HG03095 (cell line): ENCODE measurements around the gene OR4N2.
"Not testable (repeated sequence)": the region's sequence is repeated elsewhere in the genome, so short reads cannot be mapped to it uniquely, and the experiment has no call there.

Experiments
- ATAC-seq: cut with Tn5 transposase; IDR thresholded peaks from one replicate; pipeline ENCODE4 v1.9.1; 2021; ENCODE audit warnings: moderate library complexity; ENCODE audit not compliant: unreplicated experiment

Gene OR4N2, protein sequence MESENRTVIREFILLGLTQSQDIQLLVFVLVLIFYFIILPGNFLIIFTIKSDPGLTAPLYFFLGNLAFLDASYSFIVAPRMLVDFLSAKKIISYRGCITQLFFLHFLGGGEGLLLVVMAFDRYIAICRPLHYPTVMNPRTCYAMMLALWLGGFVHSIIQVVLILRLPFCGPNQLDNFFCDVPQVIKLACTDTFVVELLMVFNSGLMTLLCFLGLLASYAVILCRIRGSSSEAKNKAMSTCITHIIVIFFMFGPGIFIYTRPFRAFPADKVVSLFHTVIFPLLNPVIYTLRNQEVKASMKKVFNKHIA

DNA sequence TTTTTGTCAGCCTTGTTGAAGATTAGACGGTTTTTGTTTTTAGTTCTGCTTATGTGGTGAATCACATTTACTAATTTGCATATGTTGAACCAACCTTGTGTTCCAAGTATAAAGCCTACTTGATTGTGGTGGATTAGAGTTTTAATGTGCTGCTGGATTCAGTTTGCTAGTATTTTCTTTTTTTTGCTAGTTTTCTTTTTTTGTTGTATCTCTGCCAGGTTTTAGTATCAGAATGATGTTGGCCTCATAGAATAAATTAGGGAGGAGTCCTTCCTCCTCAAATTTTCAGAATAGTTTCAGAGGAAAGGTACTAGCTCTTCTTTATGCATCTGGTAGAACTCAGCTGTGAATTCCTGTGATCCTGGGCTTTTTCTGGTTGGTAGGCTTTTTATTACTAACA lies at the start of gene OR4N2:
Gene OR4N2, plus strand, starts transcription at position 301 of the 400 bp plus-strand sequence. CDS start 23,679 bp downstream, outside the sequence.
- ATAC-seq, result not testable (repeated sequence)

DNA sequence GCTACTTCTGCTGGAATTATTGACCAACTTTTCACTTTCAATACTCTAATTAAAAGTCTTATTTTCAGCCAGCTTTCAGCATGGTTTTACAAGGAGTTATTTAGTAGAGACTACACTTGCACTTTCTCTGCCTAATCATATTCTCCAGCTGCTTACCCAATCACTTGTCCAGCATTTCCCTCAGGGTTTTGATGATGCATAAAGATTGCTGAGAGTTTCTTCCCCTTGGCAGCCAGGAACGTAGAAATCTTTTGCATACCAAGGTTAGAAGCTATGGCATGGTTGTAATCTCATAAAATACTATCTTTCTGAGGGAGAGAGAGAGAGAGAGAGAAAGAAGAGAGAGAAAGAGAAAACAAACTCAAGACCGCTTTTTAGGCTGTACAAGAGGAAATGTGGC lies 49.4 kb upstream of the OR4N2 start:
- no peak for ATAC-seq

DNA sequence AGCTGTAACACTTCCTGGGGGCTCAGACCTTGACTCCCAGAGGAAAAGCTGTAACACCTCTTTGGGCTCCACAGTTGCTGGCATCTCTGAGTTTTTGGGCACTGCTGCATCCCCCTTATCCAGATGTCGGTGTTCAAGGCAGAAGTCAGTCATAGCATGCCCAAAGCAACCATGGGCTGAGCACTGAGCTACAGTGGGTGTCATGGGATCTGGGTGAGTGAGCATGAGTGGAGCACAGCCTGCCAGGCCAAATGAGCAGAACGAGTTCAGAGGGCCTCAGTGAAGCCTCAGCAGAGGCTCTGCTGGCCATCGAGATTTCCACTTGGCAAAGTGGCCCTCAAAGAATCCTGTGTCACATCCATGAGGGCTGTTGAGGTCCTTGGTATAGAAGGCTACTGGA lies 32.1 kb upstream of the OR4N2 start:
- ATAC-seq, result not testable (repeated sequence)

DNA sequence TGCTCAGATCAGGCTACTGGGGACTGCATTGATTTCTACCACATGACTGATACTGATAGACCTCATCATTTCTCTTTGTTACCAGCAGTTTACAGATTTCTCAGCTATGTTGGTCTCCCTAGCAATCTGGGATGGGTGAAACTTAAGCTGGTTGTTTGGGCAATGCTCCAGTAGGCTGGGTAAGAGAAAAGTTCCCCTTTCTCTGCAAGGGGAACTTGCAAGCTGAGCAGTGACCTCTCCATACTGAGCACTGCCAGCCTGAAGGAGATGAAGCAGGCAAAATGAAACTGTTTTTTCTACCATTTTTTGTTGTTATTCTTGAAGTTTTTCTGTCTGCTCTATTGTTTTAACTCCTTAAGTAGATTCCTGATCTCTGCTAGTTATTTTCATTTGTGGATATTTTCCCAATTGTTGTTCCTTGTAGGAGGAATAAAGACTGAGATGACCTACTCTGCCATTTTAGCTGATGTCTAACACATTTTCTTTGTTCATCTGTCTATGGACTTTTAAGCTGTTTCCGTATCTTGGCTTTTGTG lies 31.6 kb upstream of the OR4N2 start:
- no peak for ATAC-seq

DNA sequence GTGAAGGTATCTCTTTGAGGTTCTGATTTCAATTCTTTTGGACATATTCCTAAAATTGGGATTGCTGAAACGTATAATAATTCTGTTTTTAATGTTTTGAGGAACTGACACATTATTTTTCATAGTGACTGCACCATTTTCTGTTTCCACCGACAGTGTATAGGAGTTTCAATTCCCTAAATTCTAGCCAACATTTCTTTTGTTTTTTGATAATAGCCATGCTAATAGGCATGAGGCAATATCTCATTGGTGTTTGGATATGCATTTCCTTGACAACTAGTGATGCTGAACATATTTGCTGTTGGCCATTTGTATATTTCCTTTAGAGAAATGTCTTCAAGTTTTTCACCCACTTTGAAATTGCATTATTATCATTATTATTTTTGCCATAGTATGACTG lies 31.1 kb upstream of the OR4N2 start:
- not testable (repeated sequence) for ATAC-seq

DNA sequence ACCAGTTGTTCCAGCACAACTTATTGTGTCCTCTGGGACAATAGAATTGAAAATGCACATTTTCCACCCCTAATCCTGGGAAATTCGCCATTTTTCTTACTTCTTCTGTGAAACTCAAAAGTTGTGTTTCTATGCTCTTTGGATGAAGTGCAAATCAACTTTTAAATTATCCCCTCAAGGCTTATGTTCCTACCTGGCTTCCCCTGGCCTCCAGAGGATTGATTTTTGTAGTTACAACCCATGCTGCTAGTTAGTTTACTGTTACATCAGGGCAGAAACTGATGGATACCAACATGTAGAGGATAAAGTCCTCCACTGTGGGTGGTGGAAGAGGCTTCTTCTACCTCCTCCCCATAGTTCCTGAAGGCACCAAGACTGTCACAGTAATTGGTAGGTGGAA lies 30.4 kb upstream of the OR4N2 start, which contains the start of gene OR4M1:
Gene OR4M1, plus strand, starts transcription at position 301 of the 400 bp plus-strand sequence. CDS start 6,819 bp downstream, outside the sequence.
- ATAC-seq, result not testable (repeated sequence)

DNA sequence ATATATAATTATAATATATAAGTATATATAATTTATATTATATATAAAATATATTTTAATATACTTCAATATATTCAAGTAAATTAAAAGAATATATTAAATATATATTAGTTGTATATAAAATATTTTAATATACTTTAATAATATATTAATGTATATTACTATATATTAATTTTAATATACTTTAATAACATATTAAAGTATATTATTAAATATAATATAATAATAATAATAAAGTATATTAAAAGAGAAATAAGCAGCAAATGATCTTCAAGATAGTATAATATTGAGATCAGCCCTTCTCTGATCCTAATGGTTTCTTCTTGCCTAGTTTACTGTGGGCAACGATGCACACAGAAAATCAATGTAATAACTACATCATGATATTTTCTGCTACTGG lies 28.0 kb upstream of the OR4N2 start:
- ATAC-seq, result no peak

DNA sequence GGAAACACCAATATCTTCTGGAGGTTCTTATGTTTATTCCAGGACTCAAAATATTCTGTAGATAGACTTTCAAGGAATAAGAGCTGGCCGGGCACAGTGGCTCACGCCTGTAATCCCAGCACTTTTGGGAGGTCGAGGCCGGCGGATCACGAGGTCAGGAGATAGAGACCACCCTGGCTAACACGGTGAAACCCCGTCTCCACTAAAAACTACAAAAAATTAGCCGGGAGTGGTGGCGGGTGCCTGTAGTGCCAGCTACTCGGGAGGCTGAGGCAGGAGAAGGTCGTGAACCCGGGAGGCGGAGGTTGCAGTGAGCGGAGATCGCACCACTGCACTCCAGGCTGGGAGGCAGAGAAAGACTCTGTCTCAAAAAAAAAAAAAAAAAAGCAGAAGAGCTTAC lies 17.7 kb upstream of the OR4N2 start:
- not testable (repeated sequence) for ATAC-seq

DNA sequence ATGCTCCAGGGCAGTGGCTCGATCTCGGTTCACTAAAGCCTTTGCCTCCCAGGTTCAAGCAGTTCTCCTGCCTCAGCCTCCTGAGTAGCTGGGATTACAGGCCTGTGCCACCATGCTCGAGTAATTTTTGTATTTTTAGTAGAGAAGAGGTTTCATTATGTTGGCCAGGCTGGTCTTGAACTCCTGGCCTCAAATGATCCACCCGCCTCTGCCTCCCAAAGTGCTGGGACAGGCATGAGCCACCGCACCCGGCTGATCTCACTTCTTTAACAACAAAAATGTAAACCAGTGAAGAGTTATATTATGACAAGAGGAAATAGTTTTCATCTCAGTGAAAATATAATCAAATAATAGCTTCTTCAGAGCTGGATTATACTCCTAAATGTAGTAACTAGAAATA lies 16.3 kb upstream of the OR4N2 start:
- not testable (repeated sequence) for ATAC-seq

DNA sequence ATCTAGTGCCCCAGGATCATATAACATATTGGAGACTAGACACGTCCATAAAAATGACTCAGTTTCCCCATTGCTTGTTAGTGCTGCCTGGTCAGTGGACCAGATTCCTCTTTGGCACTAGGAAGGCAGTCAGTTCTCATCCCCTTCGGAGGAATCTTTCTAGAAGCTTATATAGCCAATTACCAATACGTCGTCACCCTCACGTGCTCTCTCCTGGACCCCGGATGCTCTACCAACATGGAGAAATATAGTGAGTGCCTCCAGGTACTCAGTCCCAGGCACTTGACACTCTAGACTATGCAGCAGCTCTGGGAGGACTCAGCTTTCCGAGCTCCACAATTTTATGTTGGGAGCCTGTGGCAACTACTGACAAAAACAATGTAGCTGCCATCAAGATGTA lies 15.4 kb upstream of the OR4N2 start:
- not testable (repeated sequence) for ATAC-seq

DNA sequence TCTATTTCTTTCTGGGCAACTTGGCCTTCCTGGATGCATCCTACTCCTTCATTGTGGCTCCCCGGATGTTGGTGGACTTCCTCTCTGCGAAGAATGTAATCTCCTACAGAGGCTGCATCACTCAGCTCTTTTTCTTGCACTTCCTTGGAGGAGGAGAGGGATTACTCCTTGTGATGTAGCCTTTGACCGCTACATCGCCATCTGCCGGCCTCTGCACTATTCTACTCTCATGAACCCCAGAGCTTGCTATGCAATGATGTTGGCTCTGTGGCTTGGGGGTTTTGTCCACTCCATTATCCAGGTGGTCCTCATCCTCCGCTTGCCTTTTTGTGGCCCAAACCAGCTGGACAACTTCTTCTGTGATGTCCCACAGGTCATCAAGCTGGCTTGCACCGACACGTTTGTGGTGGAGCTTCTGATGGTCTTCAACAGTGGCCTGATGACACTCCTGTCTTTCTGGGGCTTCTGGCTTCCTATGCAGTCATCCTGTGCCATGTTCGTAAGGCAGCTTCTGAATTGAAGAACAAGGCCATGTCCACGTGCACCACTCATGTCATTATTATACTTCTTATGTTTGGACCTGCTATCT lies 7.0 kb upstream of the OR4N2 start:
- not testable (repeated sequence) for ATAC-seq

DNA sequence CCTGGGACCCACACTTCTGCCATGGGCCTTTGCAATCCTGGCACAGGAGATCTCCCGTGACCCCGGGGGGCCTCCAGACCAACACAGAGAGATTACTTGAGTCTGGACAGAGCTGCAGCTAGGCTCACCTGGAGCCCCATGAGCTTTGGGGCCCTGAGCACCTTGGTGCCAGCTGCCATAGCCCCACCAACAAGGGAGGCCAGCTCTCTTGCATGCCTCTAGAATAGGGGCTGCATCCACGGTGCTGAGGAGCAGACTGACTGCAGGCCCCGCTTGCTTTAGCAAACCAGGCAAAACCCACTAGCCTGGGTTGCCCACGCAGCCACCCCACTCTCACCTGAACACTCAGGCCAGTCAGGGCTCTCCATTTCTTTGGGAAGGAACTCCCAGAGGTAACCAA lies 3.7 kb upstream of the OR4N2 start:
- ATAC-seq, result no peak

DNA sequence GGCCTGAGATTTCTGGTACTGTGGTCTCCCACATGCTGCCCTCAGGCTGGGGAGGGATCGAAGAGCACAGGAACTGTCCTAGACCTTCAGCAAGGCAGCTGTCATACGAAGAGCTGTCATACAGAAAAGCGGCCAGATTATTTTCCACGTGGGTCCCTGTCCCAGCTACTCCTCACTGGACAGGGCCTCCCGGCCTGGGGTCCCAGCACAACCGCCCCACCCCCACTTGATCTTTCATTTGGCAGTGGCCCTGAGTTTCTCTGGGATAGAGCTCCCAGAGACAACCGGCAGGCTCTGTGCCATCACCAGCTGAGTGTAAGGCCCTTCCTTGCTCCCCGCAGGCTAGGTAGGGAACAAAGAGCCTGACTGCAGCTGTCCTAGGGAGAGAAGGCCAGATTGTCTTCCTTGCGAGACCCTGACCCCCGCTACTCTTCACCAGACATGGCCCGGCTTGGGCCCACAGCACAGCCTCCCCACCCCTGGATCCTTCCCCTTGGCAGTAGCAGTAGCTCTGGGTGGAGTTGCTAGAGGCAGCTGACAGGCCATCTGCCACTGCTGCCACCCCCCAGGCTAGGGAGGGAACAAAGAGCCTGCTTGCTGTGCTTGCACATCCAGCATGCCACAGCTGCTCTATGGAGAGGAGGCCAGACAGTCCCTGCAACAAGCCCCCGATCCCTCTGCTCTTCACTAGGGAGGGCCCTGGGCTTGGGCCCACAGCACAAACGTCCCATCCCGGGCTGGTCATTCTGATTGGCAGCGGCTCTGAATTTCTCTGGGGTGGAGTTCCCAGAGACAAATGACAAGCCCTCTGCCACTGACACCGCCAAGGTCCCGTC lies 3.1 kb upstream of the OR4N2 start:
- no peak for ATAC-seq

DNA sequence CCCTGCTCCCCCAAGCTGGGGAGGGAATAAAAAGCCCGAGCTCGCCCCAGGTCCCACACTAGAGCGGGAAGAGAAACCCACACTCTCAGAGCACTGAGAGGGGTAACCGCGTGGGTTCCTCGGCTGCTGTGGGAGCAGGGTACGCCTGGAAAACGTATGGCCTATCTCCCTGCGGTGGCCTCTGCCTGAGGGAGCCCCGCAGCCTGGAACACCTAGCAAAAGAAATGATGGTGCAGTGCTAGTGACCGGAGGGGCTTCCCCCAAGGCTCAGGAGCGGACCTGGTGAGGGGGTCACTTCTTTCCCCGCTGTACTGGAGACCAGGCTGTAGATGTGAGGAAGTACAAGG lies 2.5 kb upstream of the OR4N2 start:
- ATAC-seq, result no peak

DNA sequence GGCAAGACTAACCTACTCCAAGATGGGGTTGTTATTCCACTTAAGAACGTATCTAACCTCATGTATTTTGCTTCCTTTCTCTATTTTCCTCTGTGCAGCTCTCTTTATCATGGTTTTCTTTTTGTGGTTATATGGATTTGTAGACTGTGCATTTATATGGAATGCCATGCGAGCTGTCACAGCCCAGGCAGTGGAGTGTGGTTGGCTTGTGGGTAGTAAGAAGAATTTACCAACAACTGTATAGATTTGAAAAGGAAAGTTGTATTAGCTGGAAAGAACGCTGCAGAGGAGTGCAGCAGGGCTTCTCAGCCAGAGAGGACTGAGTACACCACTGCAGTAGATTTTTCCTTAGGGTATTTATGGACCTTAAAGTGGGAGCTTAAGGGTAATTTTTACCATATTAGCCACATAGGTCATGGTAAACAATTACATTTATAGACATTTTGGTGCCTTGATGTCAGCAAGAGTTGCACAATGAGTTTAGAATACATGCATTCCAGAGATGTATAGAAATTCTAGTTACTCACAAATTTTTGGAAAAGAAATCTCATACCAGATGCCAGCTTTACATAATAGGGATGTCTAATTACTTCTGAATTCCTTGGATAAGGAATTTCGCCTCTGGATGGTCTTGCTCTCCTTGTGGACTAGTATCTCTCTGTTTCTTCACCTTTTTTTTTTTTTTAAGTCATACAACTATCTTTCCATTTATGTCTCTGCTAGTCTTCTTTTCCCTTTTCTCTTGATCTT lies 9.8 kb downstream of the OR4N2 start:
- not testable (repeated sequence) for ATAC-seq

DNA sequence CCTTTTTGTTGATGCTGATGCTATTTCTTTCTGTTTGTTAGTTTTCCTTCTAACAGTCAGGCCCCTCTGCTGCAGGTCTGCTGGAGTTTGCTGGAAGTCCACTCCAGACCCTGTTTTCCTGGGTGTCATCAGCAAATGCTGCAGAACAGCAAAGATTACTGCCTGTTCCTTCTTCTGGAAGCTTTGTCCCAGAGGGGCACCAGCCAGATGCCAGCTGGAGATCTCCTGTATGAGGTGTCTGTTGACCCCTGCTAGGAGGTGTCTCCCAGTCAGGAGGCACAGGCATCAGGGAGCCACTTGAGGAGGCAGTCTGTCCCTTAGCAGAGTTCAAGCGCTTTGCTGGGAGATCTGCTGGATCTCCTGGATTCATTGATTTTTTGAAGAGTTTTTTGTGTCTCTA lies 16.3 kb downstream of the OR4N2 start:
- ATAC-seq, result not testable (repeated sequence)

DNA sequence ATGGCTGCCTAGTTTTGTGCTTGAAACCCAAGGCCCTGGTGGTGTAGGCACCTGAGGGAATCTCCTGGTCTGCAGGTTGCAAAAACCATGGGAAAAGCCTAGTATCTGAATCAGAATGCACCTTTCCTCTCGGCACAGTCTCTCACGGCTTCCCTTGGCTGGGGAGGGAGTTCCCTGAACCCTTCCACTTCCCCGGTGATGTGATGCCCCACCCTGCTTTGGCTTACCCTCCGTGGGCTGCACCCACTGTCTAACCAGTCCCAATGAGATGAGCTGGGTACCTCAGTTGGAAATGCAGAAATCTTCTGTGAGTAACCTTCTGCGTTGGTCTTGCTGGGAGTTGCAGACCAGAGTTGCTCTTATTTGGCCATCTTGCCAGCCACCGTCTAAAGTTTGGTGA lies 17.4 kb downstream of the OR4N2 start:
- ATAC-seq, result not testable (repeated sequence)

DNA sequence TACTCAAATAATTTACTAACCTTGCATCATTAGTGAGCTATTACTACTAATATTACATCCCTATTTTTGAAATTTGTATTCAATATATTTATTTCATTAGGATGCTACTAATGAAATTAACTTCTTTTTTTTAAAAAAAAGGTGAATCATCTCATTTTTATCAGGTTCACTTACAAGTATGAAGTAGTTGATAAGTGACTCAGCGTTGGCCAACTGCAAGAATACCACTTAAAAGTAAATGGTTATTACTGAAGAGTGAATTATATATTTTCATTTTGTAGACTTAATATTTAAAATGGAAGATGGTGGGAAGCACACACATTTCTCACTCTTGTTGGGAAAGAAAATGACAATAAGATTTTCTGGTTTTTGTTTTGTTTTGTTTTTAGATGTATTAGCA lies 19.6 kb downstream of the OR4N2 start:
- no peak for ATAC-seq

DNA sequence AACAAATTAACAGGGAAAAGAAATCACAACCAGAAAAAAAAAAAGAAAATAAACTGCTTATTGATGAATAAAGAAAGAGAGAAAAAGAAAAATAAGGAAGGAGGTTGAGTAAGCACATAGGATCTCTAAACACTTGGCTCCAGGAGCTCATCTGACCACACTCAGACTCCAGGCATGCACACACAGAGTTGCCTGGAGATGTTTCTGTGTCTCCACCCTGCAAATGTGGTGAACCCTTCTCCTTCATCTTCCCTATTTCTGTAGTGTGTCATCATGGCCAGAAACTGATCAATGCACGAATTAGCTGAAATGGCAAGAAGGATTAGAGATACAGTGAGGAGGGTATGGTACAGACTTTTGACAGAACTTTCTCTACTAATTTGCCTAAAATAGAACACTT lies 20.2 kb downstream of the OR4N2 start:
- no peak for ATAC-seq

DNA sequence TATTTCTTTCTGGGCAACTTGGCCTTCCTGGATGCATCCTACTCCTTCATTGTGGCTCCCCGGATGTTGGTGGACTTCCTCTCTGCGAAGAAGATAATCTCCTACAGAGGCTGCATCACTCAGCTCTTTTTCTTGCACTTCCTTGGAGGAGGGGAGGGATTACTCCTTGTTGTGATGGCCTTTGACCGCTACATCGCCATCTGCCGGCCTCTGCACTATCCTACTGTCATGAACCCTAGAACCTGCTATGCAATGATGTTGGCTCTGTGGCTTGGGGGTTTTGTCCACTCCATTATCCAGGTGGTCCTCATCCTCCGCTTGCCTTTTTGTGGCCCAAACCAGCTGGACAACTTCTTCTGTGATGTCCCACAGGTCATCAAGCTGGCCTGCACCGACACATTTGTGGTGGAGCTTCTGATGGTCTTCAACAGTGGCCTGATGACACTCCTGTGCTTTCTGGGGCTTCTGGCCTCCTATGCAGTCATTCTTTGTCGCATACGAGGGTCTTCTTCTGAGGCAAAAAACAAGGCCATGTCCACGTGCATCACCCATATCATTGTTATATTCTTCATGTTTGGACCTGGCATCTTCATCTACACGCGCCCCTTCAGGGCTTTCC lies 24.2 kb downstream of the OR4N2 start:
- not testable (repeated sequence) for ATAC-seq
